ENCODE results near the gene ST6GALNAC2. TPM values are rescaled to one million over a fixed set of nuclear protein-coding genes. Genes with fewer than 3 reads are reported as not detected.

Gene ST6GALNAC2
- total and polyA plus RNA-seq, 8 donors, result 1.2 to 17.8 (median 4.7) TPM

DNA sequence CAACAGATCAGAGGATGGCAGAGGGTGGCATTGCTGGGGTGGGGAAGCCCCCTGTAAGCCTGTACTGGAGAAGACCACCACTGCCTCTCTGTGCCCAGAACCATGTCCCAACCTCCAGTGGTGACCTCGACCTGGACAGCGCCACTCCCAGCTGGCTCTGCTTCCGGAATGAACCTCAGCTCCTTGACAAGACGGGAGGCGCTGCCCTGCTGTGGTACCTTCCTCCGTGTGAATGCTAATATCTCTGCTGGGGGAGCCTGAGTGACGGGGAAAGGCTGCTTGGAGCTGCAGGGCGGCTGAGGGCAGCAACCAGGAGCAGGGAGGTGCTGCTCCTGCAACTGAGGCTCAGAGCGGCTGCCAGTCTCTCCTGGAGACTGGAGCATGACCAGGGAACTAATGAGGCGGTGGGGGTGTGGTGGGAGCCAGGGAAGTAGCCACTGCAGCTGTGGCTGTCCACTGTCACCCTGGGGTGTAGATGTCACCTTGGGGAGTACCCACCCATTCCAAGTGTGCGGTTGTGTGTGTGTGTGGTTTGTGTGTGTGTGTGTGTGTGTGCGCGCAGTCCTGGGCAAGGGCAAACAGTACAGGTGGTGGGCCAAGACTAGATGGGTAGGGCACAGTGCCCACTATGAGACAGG, 39.6 kb downstream of the ST6GALNAC2 start:
- Histone ChIP-seq H3K4me1 (peaks cover 39 to 71% (median 63%) of the 10 kb centered on the region in 4 donors), H3K4me3 (no peak overlapping the region), H3K27me3 (peaks cover 0 to 36% (median 2%) of the 10 kb centered on the region in 3 donors), H3K27ac (peak overlapping the region in 1 of 5 donors; percentile 52), H3K36me3 (no peaks in the 10 kb centered on the region), H3K9me3 (no peaks in the 10 kb centered on the region)
- intact Hi-C loops (cut with DNase I; ENCODE audit: low total_unique reads), result no loop called here
- DNase-seq, result no peak
- WGBS, 5 donors, result 30 to 58% (median 40%) methylated on average over 7 to 13 of the region's 13 CpGs
- TF ChIP-seq, protein P1, sequence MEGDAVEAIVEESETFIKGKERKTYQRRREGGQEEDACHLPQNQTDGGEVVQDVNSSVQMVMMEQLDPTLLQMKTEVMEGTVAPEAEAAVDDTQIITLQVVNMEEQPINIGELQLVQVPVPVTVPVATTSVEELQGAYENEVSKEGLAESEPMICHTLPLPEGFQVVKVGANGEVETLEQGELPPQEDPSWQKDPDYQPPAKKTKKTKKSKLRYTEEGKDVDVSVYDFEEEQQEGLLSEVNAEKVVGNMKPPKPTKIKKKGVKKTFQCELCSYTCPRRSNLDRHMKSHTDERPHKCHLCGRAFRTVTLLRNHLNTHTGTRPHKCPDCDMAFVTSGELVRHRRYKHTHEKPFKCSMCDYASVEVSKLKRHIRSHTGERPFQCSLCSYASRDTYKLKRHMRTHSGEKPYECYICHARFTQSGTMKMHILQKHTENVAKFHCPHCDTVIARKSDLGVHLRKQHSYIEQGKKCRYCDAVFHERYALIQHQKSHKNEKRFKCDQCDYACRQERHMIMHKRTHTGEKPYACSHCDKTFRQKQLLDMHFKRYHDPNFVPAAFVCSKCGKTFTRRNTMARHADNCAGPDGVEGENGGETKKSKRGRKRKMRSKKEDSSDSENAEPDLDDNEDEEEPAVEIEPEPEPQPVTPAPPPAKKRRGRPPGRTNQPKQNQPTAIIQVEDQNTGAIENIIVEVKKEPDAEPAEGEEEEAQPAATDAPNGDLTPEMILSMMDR (IDR thresholded peaks at IDR 0.05), result no peak
- no peak for TF ChIP-seq EP300 (IDR thresholded peaks at IDR 0.05)

DNA sequence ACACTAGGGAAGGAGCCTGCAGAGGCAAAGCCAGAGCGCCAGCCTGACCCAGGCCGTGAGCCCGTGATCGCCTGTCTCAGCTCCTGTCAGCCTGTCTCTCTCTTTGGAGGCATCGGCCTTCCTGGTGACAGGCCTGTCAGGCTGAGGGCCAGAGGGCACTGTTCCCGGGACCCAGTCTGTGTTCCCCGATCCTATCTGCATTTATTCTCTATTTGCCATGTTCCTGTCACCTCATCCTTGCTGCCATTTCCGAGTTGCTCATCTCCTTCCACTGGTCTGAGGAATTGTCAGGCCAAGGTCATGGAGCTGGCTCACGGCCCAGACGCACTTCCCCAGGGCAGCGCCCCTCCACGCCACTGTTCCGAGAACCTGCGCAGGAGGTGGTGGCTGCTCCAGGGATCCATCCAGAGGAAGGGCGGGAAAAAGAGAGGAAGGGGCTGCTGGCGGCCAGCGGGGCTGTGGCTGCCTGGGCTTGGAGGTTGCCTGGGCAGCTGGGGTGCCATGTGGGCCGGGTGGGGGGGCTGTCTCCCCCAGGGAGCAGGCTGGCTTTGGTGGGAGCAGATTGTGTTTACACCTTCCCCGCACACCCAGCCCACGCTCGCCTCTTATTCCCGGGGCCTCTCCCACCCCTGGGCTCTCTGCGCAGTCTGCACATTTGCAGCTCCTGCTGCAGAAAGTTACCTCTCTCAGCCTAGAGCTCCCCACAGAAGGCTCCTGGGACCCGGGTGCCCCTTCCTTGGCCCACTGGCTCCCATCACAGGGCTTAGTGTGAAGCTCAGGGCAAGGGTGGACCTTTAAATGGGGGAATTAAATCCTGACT, 40.9 kb downstream of the ST6GALNAC2 start:
- DNase-seq, result no peak
- no peaks in the 10 kb centered on the region for H3K36me3 ChIP-seq
- H3K27ac ChIP-seq, result peak overlapping the region in 4 of 5 donors; percentile 29 to 43 (median 34)
- peaks cover 0 to 41% (median 2%) of the 10 kb centered on the region in 3 donors for H3K27me3 ChIP-seq
- TF ChIP-seq EP300 (IDR thresholded peaks at IDR 0.05) (no peak), POLR2A (IDR thresholded peaks at IDR 0.05) (no peak), POLR2AphosphoS5 (IDR thresholded peaks at IDR 0.05) (no peak)
- TF ChIP-seq, protein P1 (IDR thresholded peaks at IDR 0.05), result no peak
- no peak overlapping the region for H3K4me3 ChIP-seq
- 64 to 77% (median 69%) methylated on average over 19 to 24 of the region's 24 CpGs for WGBS, 5 donors
- no peaks in the 10 kb centered on the region for H3K9me3 ChIP-seq
- intact Hi-C loops (cut with DNase I; ENCODE audit: low total_unique reads), result no loop called here
- H3K4me1 ChIP-seq, result peaks cover 43 to 77% (median 66%) of the 10 kb centered on the region in 4 donors

DNA sequence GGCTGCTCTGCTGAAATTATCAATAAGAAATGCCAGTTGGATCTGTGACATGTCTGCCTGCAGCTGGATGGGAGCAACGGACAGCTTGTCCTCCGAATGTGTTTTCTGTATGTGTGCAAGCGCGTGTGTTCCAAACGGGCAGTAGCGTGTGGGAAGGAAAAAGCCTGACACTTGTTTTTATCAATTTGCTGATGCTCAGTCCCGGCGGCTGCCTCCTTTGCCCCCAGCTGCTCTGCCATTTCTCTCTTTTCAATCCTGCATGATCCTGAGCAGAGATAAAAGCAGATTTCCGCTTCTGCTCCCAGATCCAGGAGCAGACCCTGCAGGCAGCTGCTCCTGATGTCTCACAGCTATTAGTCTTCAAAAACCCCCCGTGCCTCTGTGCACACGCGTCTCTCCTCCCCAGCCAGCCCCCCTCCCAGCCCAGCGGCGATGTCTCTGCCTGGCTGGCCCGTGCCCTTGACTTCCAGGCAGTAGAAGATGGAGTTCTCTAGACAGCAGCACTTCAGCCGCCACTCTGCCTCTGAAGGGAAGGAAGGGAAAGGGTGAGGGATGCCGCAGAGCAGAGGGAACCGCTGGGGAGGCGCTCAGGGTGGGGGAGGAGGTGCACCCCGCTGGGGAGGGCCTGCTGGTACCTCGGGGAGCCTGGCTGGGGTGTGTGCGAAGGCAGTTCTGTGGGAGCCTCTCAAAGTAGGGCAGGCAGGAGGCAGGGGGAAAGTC, 41.7 kb downstream of the ST6GALNAC2 start:
- no peak for TF ChIP-seq POLR2AphosphoS5 (IDR thresholded peaks at IDR 0.05)
- TF ChIP-seq EP300 (IDR thresholded peaks at IDR 0.05), result no peak
- TF ChIP-seq, protein P1 (IDR thresholded peaks at IDR 0.05), result no peak
- TF ChIP-seq POLR2A (IDR thresholded peaks at IDR 0.05), result no peak
- peaks cover 43 to 76% (median 64%) of the 10 kb centered on the region in 4 donors for H3K4me1 ChIP-seq
- H3K4me3 ChIP-seq, result no peak overlapping the region
- peaks cover 0 to 48% (median 5%) of the 10 kb centered on the region in 3 donors for H3K27me3 ChIP-seq
- peak in 1 of 2 donors; percentile 62 for DNase-seq
- WGBS, 5 donors, result 43 to 61% (median 55%) methylated on average over 15 to 22 of the region's 22 CpGs
- peak overlapping the region in 3 of 5 donors; percentile 29 to 43 (median 38) for H3K27ac ChIP-seq
- H3K9me3 ChIP-seq, result no peaks in the 10 kb centered on the region
- intact Hi-C loops (cut with DNase I; ENCODE audit: low total_unique reads), result no loop called here
- no peaks in the 10 kb centered on the region for H3K36me3 ChIP-seq

DNA sequence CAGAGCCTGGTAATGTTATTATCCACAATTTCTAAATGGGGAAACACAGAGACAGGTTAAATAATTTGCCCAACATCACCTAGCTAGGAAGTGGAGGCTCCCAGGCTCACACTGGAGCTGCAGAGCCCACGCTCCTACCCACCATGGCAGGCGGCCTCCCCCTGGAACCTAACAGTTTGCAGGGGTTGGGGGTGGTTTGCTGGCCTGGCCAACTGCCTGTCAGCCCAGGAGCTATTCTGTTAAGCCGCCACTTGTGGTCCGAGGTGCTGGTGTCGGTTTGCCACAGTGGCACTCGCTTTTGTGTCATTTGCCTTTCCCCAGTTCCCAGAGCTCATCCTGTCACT, 42.2 kb downstream of the ST6GALNAC2 start:
- H3K27me3 ChIP-seq, result peaks cover 0 to 54% (median 10%) of the 10 kb centered on the region in 3 donors

More for the DNA sequence above, 42.2 kb downstream of the ST6GALNAC2 start:
- Histone ChIP-seq H3K36me3 (no peaks in the 10 kb centered on the region), H3K4me1 (peaks cover 43 to 73% (median 64%) of the 10 kb centered on the region in 4 donors), H3K9me3 (no peaks in the 10 kb centered on the region), H3K27ac (no peak overlapping the region), H3K4me3 (no peak overlapping the region)
- 76 to 89% (median 79%) methylated on average over 6 of the region's 6 CpGs for WGBS, 5 donors
- TF ChIP-seq POLR2A (IDR thresholded peaks at IDR 0.05) (no peak), POLR2AphosphoS5 (IDR thresholded peaks at IDR 0.05) (no peak), EP300 (IDR thresholded peaks at IDR 0.05) (no peak)
- TF ChIP-seq, protein P1 (IDR thresholded peaks at IDR 0.05), result no peak
- intact Hi-C loops (cut with DNase I; ENCODE audit: low total_unique reads), result no loop called here
- no peak for DNase-seq

Measured in stomach (tissue), 9 donors.